OCI-LY1 (cell line): ENCODE results near the gene ANO2.

Source experiments
- EZH2 ChIP-seq: fragments of 200-600 bp; sonication (generic), shearing (Covaris generic); IDR thresholded peaks from 2 replicates; pipeline ENCODE4 v1.8.0; 2017; ENCODE audit warnings: borderline replicate concordance, mixed run types, mild to moderate bottlenecking, antibody characterized with exemption, low read length, moderate library complexity, mixed read lengths
- TF ChIP-seq, protein P1 (sequence below): fragments of 200-600 bp; sonication (generic), shearing (Covaris generic); IDR thresholded peaks from 2 replicates; pipeline ENCODE4 v1.5.1; 2017; ENCODE audit warnings: mild to moderate bottlenecking, antibody characterized with exemption, low read length, moderate library complexity, mixed read lengths

DNA sequence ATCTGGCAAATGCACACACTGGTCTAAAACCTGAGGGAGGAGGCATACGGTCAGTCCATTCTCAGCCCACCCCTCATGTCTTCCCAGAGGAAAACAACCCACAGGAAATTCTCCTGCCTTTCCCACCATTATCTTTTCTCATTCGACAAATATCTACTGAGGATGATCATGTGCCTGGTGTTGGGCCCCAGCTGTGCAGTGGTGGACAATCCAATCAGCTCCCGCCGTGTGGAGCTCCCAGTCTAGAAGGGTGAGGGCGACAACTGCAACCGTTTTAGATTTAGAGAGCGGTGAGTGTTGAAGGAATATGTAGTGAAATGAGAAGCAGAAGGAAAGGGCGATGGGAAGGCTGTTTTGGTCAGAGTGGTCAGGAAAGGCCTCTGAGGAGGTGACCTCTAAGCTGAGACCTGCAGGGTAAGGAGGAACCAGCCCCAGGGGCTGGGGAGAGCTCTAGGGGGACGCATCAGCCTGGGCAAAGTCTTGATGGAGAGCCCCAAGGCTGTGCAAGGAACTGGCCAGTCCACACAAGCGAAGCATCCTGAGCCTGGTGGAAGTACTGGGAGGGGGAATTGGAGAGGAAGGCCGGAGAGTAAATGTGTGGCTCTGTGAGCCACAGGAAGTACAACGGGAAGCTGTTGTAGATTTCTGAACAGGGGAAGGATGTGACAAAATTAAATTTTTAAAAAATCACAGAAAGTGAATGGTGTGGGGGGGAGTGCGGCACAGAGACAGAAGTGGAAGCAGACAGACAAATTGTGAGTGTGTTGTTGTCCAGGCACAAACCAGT, 320.4 kb downstream of the ANO2 start:
- TF ChIP-seq, protein P1, sequence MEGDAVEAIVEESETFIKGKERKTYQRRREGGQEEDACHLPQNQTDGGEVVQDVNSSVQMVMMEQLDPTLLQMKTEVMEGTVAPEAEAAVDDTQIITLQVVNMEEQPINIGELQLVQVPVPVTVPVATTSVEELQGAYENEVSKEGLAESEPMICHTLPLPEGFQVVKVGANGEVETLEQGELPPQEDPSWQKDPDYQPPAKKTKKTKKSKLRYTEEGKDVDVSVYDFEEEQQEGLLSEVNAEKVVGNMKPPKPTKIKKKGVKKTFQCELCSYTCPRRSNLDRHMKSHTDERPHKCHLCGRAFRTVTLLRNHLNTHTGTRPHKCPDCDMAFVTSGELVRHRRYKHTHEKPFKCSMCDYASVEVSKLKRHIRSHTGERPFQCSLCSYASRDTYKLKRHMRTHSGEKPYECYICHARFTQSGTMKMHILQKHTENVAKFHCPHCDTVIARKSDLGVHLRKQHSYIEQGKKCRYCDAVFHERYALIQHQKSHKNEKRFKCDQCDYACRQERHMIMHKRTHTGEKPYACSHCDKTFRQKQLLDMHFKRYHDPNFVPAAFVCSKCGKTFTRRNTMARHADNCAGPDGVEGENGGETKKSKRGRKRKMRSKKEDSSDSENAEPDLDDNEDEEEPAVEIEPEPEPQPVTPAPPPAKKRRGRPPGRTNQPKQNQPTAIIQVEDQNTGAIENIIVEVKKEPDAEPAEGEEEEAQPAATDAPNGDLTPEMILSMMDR, result no peak
- TF ChIP-seq EZH2, result no peak
